NOMO-1 treated with dmso at 0.1 percent for 144 hours (cell line): ENCODE data around the gene OOSP4B.
"Not testable (repeated sequence)": the region's sequence is repeated elsewhere in the genome, so short reads cannot be mapped to it uniquely, and the experiment has no call there.

Experiments
- DNase-seq: peaks from one replicate; lab custom pipeline; 2025; ENCODE audit not compliant: unreplicated experiment; lab: John Stamatoyannopoulos, UW

The OOSP4B gene

GRCh38 chr11:60016881-60017280 lies at the start of gene OOSP4B:
Gene OOSP4B (plus strand): TSS chr11:60017181.
- DNase-seq: no peak

DNA sequence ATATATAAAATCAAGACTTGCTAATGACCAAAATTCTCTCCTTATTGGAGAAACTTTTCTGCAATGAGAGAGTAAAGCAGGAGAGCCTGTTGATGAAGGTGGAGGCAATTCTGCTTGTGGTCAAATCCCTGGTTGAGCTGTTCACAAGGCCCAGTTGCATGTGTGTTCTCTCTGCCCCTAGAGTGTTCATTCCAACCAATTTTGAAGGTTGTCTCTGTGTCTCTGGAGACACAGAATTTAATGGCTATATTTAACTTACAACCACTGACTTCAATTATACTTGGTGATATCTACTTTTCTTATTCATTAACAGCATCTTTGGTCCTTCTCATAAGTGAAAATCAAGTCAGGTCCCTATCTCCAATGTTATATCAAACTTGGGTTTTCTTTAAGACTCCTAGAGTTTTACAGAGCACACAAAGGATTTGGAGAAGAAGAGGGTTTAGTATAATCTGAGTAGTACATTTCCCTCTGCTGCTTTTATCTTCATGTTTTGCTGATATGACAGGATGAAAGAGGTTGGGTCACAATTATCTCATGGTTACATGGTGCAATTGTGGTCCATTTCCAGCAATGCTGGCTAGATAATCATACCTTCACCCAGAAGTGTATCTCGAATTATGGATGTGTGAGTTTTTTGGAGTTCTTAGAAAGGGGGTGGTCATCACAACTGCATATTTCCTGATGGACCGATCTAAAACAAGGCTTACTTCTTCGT lies 49.1 kb upstream of the OOSP4B start:
- DNase-seq: no peak

- DNase-seq: no peak
Measured at GRCh38 chr11:59968395-59968783, 48.6 kb upstream of the OOSP4B start.

DNA sequence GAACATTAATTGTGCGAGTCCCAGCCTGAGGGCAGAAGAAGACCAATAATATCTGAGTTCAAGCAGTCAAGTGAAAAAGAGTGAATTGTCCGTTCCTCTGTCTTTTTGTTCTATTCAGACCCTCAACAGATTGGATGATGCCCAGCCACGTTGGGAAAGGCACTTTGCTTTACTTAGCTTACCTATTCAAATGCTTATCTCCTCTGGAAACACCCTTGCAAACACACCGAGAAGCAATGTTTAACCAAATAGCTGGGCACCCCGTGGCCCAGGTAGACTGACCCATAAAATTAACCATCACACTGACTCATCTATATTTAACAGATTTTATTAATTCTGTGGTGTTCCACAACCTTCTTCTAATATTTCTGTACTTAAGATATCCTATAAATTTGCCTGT lies 43.9 kb upstream of the OOSP4B start:
- no peak for DNase-seq

- DNase-seq: no peak
Measured at GRCh38 chr11:59981106-59981770, 35.7 kb upstream of the OOSP4B start.

DNA sequence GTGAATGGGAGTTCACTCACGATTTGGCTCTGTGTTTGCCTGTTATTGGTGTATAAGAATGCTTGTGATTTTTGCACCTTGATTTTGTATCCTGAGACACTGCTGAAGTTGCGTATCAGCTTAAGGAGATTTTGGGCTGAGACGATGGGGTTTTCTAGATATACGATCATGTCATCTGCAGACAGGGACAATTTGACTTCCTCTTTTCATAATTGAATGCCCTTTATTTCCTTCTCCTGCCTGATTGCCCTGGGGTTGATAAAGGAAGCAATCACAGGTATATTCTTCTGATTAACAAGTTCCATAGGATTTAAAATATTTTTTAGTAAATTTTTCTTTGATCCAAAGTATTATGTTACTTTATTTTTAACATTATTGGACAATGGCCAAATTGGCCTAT lies 34.9 kb upstream of the OOSP4B start:
- not testable (repeated sequence) for DNase-seq

- DNase-seq: no peak
Measured at GRCh38 chr11:59983212-59983611, 33.8 kb upstream of the OOSP4B start.

GRCh38 chr11:59984368-59984767 lies 32.6 kb upstream of the OOSP4B start:
- no peak for DNase-seq

DNA sequence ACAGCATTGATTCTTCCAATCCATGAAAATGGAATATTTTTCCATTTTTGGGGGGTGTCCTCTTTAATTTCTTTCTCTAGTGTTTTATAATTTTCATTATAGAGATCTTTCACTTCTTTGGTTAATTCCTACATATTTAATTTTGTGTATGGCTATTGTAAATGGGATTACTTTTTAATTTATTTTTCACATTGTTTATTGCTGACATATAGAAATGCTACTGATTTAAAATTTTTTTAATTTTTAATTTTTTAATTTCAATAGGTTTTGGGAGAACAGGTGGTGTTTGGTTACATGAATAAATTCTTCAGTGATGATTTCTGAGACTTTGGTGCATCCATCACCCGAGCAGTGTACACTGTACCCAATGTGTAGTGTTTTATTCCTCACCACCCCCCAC lies 26.6 kb upstream of the OOSP4B start:
- DNase-seq: no peak

DNA sequence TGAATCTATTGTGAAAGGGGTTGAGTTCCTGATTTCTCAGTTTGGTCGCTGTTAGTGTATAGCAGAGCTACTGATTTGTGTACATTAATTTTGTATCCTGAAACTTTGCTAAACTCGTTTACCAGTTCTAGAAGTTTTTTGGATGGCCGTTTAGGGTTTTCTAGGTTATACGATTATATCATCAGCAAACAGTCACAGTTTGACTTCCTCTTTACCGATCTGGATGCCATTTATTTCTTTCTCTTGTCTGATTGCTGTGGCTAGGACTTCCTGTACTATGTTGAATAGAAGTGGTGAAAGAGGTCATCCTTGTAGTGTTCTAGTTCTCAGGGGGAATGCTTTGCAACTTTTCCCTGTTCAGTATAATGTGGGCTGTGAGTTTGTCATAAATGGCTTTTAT lies 24.6 kb upstream of the OOSP4B start:
- DNase-seq: no peak

DNA sequence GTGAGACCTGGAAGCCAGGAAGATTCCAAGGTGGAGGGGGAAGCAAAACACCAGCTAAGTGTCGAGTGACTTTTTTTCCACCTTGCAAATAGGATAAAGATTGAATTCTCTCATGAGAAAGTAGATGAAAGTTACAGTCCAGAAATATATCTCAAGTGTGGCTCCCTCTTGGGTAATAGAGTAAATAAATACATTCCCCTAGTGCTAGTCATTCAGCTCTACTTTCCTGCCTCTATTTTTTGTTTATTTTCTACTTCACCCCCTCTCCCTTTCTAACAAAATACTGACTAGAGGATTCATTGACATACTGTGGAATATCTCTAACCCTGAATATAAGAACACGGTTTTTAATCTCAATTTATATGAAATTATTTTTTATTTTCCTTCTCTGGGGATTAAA lies 19.2 kb upstream of the OOSP4B start:
- no peak for DNase-seq

DNA sequence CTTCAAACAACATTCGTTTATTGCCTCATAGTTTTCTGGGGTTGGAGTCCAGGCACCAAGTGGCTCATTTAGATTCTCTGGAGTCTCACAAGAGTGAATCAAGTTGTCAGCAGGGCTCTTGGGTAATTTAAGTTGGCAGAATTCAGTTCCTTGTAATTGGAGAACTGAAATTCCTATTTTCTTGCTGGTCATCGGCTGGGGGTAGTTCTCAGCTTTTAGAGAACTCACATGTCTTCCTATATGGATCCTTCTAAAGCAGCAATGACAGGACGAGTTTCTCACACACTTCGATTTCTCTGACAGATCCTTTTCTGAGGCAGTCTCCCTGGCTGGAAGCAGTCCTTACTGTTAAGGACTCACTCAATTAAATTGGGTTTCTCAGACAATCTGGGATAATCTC lies 17.3 kb upstream of the OOSP4B start:
- DNase-seq: no peak

- DNase-seq: no peak
Measured at GRCh38 chr11:60003729-60004128, 13.3 kb upstream of the OOSP4B start.

DNA sequence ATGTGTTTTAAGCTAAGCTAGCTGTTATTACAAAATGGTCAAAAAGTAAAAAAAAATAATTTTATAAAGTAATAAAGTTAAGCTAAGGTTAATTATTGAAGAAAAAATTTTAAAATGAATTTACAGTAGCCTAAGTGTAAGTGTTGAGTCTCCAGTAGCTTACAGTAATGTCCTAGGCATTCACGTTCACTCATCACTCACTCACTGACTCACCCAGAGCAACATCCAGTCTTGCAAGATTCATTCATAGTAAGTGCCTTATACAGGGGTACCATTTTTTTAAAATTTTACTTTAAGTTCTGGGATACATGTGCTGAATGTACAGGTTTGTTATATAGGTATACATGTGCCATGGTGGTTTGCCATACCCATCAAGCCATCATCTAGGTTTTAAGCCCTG lies 11.6 kb upstream of the OOSP4B start:
- DNase-seq: no peak

- DNase-seq: no peak
Measured at GRCh38 chr11:60018058-60018457, 1.1 kb downstream of the OOSP4B start.

- DNase-seq: not testable (repeated sequence)
Measured at GRCh38 chr11:60020376-60020775, 3.4 kb downstream of the OOSP4B start.

DNA sequence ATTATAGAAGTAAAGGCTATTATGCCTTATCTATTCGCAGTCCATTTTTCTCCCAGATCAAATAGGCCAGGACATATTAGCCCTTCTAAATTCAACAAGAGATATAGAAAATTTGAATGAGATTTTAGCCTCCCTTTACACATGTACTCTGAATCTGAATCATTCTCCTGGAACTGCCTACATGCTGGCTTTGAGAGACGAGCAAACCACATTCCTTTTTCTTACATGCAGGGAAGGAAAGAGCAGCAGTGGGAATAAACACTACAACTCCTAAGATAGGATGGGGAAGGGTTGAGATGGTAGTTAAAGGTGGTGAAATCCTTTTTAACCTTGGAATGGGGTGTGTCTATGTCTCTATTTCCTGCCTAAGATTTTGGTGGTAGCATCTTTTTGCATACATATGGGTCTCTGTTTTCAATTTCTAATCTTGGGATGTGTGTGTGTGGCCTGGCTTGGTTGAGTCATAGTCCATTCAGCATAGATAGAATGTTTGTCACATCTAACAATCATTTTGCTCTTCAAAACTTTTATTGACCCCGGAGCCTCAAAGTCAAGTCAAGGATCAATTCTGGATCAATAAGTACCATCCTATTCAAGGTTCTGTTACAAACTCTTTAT lies 12.1 kb downstream of the OOSP4B start:
- no peak for DNase-seq

- no peak for DNase-seq
Measured at GRCh38 chr11:60040109-60040508, 23.1 kb downstream of the OOSP4B start, which contains the start of gene OOSP2. Gene OOSP2 (plus strand): TSS chr11:60040409. CDS start chr11:60040460, 51 bp downstream.

DNA sequence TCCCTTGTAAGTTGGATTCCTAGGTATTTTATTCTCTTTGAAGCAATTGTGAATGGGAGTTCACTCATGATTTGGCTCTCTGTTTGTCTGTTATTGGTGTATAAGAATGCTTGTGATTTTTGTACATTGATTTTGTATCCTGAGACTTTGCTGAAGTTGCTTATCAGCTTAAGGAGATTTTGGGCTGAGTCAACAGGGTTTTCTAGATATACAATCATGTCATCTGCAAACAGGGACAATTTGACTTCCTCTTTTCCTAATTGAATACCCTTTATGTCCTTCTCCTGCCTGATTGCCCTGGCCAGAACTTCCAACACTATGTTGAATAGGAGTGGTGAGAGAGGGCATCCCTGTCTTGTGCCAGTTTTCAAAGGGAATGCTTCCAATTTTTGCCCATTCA lies 33.4 kb downstream of the OOSP4B start:
- not testable (repeated sequence) for DNase-seq

DNA sequence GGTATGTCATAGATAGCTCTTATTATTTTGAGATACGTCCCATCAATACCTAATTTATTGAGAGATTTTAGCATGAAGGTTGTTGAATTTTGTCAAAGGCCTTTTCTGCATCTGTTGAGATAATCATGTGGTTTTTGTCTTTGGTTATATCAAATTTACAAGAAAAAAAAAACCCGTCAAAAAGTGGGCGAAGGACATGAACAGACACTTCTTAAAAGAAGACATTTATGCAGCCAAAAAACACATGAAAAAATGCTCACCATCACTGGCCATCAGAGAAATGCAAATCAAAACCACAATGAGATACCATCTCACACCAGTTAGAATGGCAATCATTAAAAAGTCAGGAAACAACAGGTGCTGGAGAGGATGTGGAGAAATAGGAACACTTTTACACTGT lies 33.9 kb downstream of the OOSP4B start:
- DNase-seq: not testable (repeated sequence)

GRCh38 chr11:60056349-60056969 lies 39.5 kb downstream of the OOSP4B start, which contains the start of gene MS4A3:
Gene MS4A3 (plus strand): TSS chr11:60056665. CDS start chr11:60061161, 4,496 bp downstream.
- DNase-seq: peak; percentile 72

GRCh38 chr11:60059052-60059451 lies 42.1 kb downstream of the OOSP4B start:
- no peak for DNase-seq
